Activated CD4-positive, alpha-beta T cell treated with anti-CD3 and anti-CD28 coated beads for 4 hours (primary cell): ENCODE results near the gene GPATCH2L.

Experiments used
- DNase-seq, 2 donors: peaks; one replicate each; pipeline ENCODE4 v3.0.0-alpha.2; 2020

Gene GPATCH2L

GRCh38 chr14:76201162-76201561 lies 49.4 kb downstream of the GPATCH2L start:
- DNase-seq, result no peak

- no peak for DNase-seq
Measured at GRCh38 chr14:76203086-76204001, 51.6 kb downstream of the GPATCH2L start.

DNA sequence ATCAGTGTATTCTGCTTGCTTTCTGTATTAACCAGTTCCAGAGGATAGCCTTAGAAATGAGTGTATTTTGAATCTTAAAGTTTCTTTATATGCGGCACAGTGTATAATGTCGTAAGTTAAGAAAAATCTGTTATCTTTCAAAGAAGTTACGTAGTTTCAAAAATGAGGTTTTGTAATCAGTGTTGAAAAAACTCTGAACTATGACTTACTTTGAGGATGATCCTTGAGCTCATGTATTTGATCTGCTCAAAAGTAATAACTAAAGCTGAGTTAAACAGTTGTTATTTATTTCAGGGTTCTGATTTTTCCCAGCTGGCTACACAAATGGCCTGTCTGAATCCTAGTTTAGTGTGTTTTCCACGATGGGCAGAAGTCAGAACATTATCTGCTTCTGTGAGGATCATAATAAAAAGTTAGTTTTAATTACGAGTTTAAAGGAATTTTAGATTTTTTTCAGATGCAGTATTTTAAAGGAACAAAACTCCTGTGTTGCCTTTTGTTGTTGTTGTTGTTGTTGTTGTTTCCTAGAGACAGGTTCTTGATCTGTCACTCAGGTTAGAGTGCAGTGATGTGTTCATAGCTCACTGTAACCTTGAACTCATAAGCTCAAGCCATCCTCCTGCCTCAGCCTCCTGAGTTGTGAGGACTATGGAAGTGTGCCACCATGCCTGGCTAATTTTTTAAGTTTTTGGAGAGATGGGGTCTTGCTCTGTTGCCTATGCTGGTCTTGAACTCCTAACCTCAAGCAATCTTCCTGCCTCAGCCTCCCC lies 52.9 kb downstream of the GPATCH2L start:
- DNase-seq, result no peak

- no peak for DNase-seq
Measured at GRCh38 chr14:76205708-76206107, 54.0 kb downstream of the GPATCH2L start.

DNA sequence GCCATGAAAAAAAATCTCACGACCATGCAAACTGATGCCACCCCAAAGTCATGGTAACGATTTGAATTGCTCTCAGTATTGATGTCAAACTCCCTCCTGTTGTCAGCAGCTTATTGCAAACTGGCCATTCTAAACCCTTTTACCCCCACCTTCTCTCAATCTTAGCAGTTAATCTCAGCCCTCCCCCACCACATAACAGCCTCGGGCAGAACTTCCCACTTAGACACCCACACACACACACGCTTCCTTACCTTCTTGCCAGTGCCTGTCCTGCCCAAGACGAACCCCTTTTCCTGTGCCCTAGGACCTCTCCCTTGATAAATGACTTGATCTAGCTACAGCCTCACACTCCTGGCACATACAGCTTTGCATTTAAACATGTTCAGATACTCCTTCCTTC lies 56.6 kb downstream of the GPATCH2L start:
- DNase-seq, result no peak

DNA sequence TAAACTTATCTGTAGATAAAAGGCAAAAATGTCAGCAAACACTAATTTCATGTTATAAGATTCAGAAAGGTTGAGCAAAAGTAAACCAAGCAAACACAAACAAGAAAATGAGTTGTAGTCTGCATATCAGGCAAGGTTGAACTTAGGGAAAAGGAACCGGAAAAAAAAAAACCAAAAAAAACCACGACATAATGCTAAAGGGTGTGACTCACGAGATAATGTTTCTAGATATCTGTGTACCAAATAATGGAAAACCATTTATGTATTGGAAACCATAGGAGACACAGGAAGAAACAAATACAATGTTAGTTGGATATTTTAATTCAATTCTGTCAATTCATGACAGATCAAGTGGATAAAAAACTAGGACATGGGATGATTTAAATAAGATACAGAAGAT lies 60.5 kb downstream of the GPATCH2L start:
- DNase-seq, result no peak

DNA sequence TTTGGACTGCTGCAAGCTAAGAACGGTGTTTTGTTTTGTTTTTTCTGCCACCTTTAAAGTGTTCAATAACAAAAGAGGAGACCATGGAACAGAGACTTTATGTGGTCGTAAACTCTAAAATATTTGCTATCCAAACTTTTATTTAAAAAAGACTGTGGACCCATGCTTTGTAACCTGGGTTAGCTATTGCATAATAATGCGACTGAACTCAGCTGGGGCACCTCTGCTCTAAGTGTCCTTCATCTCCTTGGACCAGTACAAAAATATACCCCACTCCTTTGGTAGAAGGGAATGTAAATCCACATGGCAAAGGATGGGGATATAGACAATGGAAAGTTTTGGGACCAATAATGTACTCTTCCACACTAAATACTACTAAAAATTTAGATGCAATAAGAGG lies 65.5 kb downstream of the GPATCH2L start:
- no peak for DNase-seq

GRCh38 chr14:76218662-76219061 lies 66.9 kb downstream of the GPATCH2L start:
- no peak for DNase-seq

GRCh38 chr14:76219873-76220272 lies 68.2 kb downstream of the GPATCH2L start:
- no peak for DNase-seq

- no peak for DNase-seq
Measured at GRCh38 chr14:76227450-76228050, 75.8 kb downstream of the GPATCH2L start.

GRCh38 chr14:76228138-76228537 lies 76.4 kb downstream of the GPATCH2L start:
- DNase-seq, result no peak

- DNase-seq, result no peak
Measured at GRCh38 chr14:76232800-76233199, 81.1 kb downstream of the GPATCH2L start.

GRCh38 chr14:76235628-76236027 lies 83.9 kb downstream of the GPATCH2L start:
- DNase-seq, result no peak

GRCh38 chr14:76236172-76237130 lies 84.7 kb downstream of the GPATCH2L start:
- DNase-seq, result no peak

DNA sequence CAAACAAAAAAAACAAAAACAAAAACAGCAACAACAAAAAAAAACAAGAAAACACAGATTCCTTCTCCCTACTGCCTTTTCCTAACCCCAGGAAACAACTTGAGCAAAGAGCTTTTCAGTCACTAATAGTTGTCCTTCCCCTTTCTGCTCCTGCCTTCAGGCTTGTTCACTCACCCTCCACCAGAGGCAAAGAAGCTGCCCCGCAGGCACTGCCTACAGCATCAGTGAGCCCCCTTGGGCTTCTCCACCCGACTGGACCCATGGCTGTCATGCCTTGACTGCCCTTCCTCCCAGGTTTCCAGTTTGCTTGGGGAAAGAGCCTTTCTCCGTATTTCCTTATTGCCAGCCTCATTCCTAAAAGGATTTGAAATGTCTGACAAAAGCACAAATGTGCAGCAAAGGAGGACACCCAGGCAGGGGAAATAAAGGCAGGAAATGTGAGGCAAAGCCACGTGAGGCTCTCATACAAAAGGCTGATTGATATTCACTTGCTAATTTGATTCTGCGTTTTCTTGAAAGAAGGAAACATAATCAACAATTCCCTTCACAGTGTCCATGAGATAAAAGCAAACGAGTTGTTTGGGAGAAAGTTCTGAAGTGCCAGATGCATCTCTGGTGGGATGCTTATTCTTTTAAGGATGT lies 85.7 kb downstream of the GPATCH2L start:
- no peak for DNase-seq

GRCh38 chr14:76245097-76245496 lies 93.4 kb downstream of the GPATCH2L start:
- no peak for DNase-seq

- no peak for DNase-seq
Measured at GRCh38 chr14:76250302-76250701, 98.6 kb downstream of the GPATCH2L start.

DNA sequence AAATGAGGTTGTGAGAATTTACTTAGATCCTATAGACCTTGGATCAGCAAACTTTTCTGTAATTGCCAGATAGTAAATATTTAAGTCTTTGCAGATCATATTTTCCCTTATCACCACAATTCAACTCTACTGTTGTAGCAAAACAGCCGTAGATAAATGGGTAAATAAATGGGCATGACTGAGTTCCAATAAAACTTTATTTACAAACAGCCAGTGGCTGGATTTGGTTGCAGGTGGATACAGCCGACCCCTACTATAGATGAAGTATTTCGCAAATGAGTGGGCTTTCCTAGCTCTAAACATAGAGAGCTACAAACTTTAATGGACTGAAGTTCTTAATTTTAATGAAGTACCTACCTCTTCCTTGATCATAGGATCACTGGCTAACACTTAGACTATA lies 100.7 kb downstream of the GPATCH2L start:
- no peak for DNase-seq

GRCh38 chr14:76253111-76253510 lies 101.4 kb downstream of the GPATCH2L start:
- no peak for DNase-seq

GRCh38 chr14:76256545-76256944 lies 104.8 kb downstream of the GPATCH2L start:
- DNase-seq, result no peak

GRCh38 chr14:76257111-76257803 lies 105.5 kb downstream of the GPATCH2L start:
- DNase-seq, result no peak
